ENCODE measurements around the gene MYO1H.

The MYO1H gene

GRCh38 chr12:109443794-109444193 is 96.1 kb downstream of the MYO1H start:
- no peaks in the 10 kb centered on the region for H3K79me2 ChIP-seq (ENCODE audit: low read length)
- no peak overlapping the region for H3K9ac ChIP-seq (ENCODE audit: low read length)
- TF ChIP-seq, protein P1, sequence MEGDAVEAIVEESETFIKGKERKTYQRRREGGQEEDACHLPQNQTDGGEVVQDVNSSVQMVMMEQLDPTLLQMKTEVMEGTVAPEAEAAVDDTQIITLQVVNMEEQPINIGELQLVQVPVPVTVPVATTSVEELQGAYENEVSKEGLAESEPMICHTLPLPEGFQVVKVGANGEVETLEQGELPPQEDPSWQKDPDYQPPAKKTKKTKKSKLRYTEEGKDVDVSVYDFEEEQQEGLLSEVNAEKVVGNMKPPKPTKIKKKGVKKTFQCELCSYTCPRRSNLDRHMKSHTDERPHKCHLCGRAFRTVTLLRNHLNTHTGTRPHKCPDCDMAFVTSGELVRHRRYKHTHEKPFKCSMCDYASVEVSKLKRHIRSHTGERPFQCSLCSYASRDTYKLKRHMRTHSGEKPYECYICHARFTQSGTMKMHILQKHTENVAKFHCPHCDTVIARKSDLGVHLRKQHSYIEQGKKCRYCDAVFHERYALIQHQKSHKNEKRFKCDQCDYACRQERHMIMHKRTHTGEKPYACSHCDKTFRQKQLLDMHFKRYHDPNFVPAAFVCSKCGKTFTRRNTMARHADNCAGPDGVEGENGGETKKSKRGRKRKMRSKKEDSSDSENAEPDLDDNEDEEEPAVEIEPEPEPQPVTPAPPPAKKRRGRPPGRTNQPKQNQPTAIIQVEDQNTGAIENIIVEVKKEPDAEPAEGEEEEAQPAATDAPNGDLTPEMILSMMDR (IDR thresholded peaks at IDR 0.05; ENCODE audit: low read depth, low read length) = no peak
- TF ChIP-seq EZH2phosphoT487 (IDR thresholded peaks at IDR 0.05; ENCODE audit: low read depth) = no peak
- no peak overlapping the region for H2AFZ ChIP-seq (ENCODE audit: low read depth, low read length)
- no peaks in the 10 kb centered on the region for H4K20me1 ChIP-seq (ENCODE audit: insufficient read depth, low read length)
- H3K9me3 ChIP-seq (ENCODE audit: insufficient read depth, low read length) = no peaks in the 10 kb centered on the region
- H3K4me2 ChIP-seq (ENCODE audit: low read length) = no peak overlapping the region
- H3K4me1 ChIP-seq (ENCODE audit: low read length) = no peaks in the 10 kb centered on the region
- no peaks in the 10 kb centered on the region for H3K27me3 ChIP-seq (ENCODE audit: low read depth, low read length)
- H3K27ac ChIP-seq (ENCODE audit: low read length) = no peak overlapping the region
- no peak overlapping the region for H3K4me3 ChIP-seq (ENCODE audit: low read length)
- peaks cover 3% of the 10 kb centered on the region for H3K36me3 ChIP-seq (replicated peaks; ENCODE audit: low read depth, low read length)

GRCh38 chr12:109444259-109444658 is 96.6 kb downstream of the MYO1H start:
- no peak overlapping the region for H3K9ac ChIP-seq (ENCODE audit: low read length)
- no peaks in the 10 kb centered on the region for H3K4me1 ChIP-seq (ENCODE audit: low read length)
- no peaks in the 10 kb centered on the region for H3K79me2 ChIP-seq (ENCODE audit: low read length)
- no peak overlapping the region for H3K27ac ChIP-seq (ENCODE audit: low read length)
- no peak overlapping the region for H2AFZ ChIP-seq (ENCODE audit: low read depth, low read length)
- H3K36me3 ChIP-seq (replicated peaks; ENCODE audit: low read depth, low read length) = peaks cover 3% of the 10 kb centered on the region
- H3K4me3 ChIP-seq (ENCODE audit: low read length) = no peak overlapping the region
- no peaks in the 10 kb centered on the region for H4K20me1 ChIP-seq (ENCODE audit: insufficient read depth, low read length)
- no peak for TF ChIP-seq EZH2phosphoT487 (IDR thresholded peaks at IDR 0.05; ENCODE audit: low read depth)
- TF ChIP-seq, protein P1 (IDR thresholded peaks at IDR 0.05; ENCODE audit: low read depth, low read length) = no peak
- H3K9me3 ChIP-seq (ENCODE audit: insufficient read depth, low read length) = no peaks in the 10 kb centered on the region
- no peak overlapping the region for H3K4me2 ChIP-seq (ENCODE audit: low read length)
- no peaks in the 10 kb centered on the region for H3K27me3 ChIP-seq (ENCODE audit: low read depth, low read length)

DNA sequence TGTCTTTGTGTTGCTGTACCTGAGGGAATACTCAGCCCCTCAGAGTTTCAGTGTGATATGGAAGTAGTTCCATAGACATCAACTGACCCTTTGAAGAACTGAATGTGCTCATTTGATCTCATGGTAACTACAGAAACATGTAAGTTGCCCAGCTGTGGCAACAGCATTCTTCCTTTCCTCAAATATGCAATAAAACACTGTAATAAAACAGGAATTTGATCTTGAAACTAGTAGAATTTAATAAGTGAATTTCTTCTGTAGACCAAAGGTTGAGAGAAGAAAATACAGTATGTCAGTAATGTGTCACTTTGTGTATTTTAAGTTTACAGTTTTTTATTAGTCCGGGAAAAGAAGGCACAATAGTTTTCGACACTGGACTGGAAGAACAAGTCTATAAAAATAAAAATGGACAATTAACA is 97.5 kb downstream of the MYO1H start:
- Histone ChIP-seq H3K79me2 (ENCODE audit: low read length) (no peaks in the 10 kb centered on the region), H3K4me3 (ENCODE audit: low read length) (no peak overlapping the region), H2AFZ (ENCODE audit: low read depth, low read length) (no peak overlapping the region), H3K9me3 (ENCODE audit: insufficient read depth, low read length) (no peaks in the 10 kb centered on the region), H3K27ac (ENCODE audit: low read length) (no peak overlapping the region), H3K27me3 (ENCODE audit: low read depth, low read length) (no peaks in the 10 kb centered on the region), H4K20me1 (ENCODE audit: insufficient read depth, low read length) (no peaks in the 10 kb centered on the region), H3K4me1 (ENCODE audit: low read length) (no peaks in the 10 kb centered on the region), H3K4me2 (ENCODE audit: low read length) (no peak overlapping the region), H3K36me3 (replicated peaks; ENCODE audit: low read depth, low read length) (peaks cover 3% of the 10 kb centered on the region), H3K9ac (ENCODE audit: low read length) (no peak overlapping the region)
- TF ChIP-seq EZH2phosphoT487 (IDR thresholded peaks at IDR 0.05; ENCODE audit: low read depth) = no peak
- TF ChIP-seq, protein P1 (IDR thresholded peaks at IDR 0.05; ENCODE audit: low read depth, low read length) = no peak

DNA sequence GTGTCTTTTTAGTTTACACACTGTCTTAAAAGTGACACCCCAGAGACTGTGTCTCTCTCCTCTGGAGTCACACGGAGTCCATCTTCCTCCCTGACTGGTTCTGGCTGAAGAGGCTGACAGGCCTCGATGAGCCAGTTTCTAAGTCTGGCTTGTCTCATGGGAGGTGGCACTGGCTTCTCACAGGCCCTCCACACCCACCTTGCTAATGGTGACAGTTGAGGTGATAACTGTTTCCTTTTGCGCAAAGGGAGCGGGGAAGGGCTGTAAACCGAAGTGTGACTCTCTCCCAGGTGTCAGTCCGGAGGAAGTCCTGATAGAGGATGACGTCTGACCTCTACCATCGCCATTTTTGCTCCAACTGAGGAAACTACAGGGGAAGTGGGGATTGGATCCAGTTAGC is 99.2 kb downstream of the MYO1H start:
- H3K36me3 ChIP-seq (replicated peaks; ENCODE audit: low read depth, low read length) = peaks cover 9% of the 10 kb centered on the region
- no peak for TF ChIP-seq EZH2phosphoT487 (IDR thresholded peaks at IDR 0.05; ENCODE audit: low read depth)
- TF ChIP-seq, protein P1 (IDR thresholded peaks at IDR 0.05; ENCODE audit: low read depth, low read length) = no peak
- H3K27ac ChIP-seq (ENCODE audit: low read length) = no peak overlapping the region
- H3K4me3 ChIP-seq (ENCODE audit: low read length) = no peak overlapping the region
- H3K9ac ChIP-seq (ENCODE audit: low read length) = no peak overlapping the region
- H3K9me3 ChIP-seq (ENCODE audit: insufficient read depth, low read length) = no peaks in the 10 kb centered on the region
- H3K4me1 ChIP-seq (ENCODE audit: low read length) = no peaks in the 10 kb centered on the region
- H4K20me1 ChIP-seq (ENCODE audit: insufficient read depth, low read length) = no peaks in the 10 kb centered on the region
- no peak overlapping the region for H3K4me2 ChIP-seq (ENCODE audit: low read length)
- no peaks in the 10 kb centered on the region for H3K79me2 ChIP-seq (ENCODE audit: low read length)
- H3K27me3 ChIP-seq (ENCODE audit: low read depth, low read length) = no peaks in the 10 kb centered on the region
- H2AFZ ChIP-seq (ENCODE audit: low read depth, low read length) = no peak overlapping the region

Measured in OCI-LY3 (cell line).